ENCODE measurements around the gene NEO1. TPM values are rescaled to one million over a fixed set of nuclear protein-coding genes. Genes with fewer than 3 reads are reported as not detected.

Gene NEO1
- total and polyA plus RNA-seq, 2 of the 13 experiments (the other 11 are each of a cell fraction or from before 2014, with no cell fraction given), result 8.4 to 11.0 TPM

DNA sequence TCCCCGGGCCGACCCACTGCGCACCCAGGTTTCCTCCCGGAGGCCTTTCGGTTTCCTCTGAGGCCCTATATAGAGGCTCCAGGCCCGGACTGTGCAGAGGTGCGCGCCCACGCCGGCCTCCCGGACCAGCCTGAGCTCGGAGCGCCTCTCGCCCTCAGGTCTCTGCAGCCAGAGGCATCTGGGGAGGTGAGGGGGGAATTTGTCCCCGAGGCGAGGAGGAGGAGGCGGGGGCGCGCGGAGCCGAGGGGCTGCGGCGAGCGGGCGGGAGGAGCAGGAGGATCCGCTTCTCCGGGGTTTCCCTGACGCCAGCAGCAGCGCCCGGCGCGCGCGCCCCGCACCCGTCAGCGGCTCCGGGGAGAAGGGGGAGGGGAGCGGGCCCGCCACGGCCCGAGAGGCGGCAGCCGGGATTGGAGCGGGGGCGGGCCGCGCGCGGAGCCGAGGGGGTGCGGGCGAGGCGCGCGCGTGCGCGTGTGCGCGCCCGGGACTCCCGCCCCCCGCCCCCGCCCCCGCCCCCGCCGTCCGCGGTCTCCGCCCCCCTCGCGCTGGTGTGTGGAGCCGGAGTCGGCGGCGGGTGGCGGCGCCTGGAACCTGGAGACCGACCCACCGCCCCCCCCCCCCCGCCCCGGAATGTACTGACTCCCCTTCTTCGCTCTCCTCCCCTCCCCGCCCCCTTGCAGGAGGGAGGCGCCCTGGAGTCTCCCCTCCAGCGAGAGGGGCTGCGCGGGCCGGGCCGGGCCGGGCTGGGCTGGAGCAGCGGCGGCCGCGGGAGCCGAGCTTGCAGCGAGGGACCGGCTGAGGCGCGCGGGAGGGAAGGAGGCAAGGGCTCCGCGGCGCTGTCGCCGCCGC lies at the start of gene NEO1 (continued):
- TF ChIP-seq SP1 (IDR thresholded peaks at IDR 0.05), result no peak
- TF ChIP-seq SP1 (CRISPR knock-in tag; IDR thresholded peaks at IDR 0.05), result peak; percentile 40; the same call in 1 of the 2 replicates
- no peak for TF ChIP-seq ZNF776 (CRISPR knock-in tag; IDR thresholded peaks at IDR 0.05)
- no peak for TF ChIP-seq NCOR1 (IDR thresholded peaks at IDR 0.05; ENCODE audit: borderline replicate concordance, low read length)
- TF ChIP-seq, protein P1, sequence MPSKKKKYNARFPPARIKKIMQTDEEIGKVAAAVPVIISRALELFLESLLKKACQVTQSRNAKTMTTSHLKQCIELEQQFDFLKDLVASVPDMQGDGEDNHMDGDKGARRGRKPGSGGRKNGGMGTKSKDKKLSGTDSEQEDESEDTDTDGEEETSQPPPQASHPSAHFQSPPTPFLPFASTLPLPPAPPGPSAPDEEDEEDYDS (CRISPR knock-in tag; IDR thresholded peaks at IDR 0.05), result no peak
- TF ChIP-seq ZSCAN20 (CRISPR knock-in tag; IDR thresholded peaks at IDR 0.05; ENCODE audit: borderline replicate concordance), result no peak
- TF ChIP-seq TFE3 (CRISPR knock-in tag; IDR thresholded peaks at IDR 0.05), result no peak
- peak; percentile 70 for TF ChIP-seq ZNF687 (CRISPR knock-in tag; IDR thresholded peaks at IDR 0.05)
- no peak for TF ChIP-seq PCBP1 (IDR thresholded peaks at IDR 0.05; ENCODE audit: borderline replicate concordance, low read depth, low read length)
- no peak for TF ChIP-seq ZNF337 (CRISPR knock-in tag; IDR thresholded peaks at IDR 0.05; ENCODE audit: borderline replicate concordance, low read depth)
- TF ChIP-seq CENPT (CRISPR knock-in tag; IDR thresholded peaks at IDR 0.05; ENCODE audit: low read depth), result no peak
- TF ChIP-seq ZNF317 (CRISPR knock-in tag; IDR thresholded peaks at IDR 0.05), result no peak
- TF ChIP-seq NFYC (CRISPR knock-in tag; IDR thresholded peaks at IDR 0.05), result no peak
- TF ChIP-seq, protein P2, sequence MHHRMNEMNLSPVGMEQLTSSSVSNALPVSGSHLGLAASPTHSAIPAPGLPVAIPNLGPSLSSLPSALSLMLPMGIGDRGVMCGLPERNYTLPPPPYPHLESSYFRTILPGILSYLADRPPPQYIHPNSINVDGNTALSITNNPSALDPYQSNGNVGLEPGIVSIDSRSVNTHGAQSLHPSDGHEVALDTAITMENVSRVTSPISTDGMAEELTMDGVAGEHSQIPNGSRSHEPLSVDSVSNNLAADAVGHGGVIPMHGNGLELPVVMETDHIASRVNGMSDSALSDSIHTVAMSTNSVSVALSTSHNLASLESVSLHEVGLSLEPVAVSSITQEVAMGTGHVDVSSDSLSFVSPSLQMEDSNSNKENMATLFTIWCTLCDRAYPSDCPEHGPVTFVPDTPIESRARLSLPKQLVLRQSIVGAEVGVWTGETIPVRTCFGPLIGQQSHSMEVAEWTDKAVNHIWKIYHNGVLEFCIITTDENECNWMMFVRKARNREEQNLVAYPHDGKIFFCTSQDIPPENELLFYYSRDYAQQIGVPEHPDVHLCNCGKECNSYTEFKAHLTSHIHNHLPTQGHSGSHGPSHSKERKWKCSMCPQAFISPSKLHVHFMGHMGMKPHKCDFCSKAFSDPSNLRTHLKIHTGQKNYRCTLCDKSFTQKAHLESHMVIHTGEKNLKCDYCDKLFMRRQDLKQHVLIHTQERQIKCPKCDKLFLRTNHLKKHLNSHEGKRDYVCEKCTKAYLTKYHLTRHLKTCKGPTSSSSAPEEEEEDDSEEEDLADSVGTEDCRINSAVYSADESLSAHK (CRISPR knock-in tag; IDR thresholded peaks at IDR 0.05; ENCODE audit: borderline replicate concordance), result no peak
- TF ChIP-seq ZFP41 (CRISPR knock-in tag; IDR thresholded peaks at IDR 0.05; ENCODE audit: borderline replicate concordance), result no peak
- peak in 1 of 2 experiments; percentile 70; a peak in 2 of 4 replicates for TF ChIP-seq HMGXB4 (CRISPR knock-in tag; IDR thresholded peaks at IDR 0.05; ENCODE audit: borderline replicate concordance in 1 of 2, low read depth in 1 of 2)
- TF ChIP-seq FOXO1 (CRISPR knock-in tag; IDR thresholded peaks at IDR 0.05), result no peak
- no peak for TF ChIP-seq KLF12 (CRISPR knock-in tag; IDR thresholded peaks at IDR 0.05; ENCODE audit: borderline replicate concordance)
